Body of pancreas (tissue), 4 donors: Measurements from ENCODE around the gene ACTN4. TPM values are rescaled to one million over a fixed set of nuclear protein-coding genes. Genes with fewer than 3 reads are reported as not detected.

Experiments
- ATAC-seq: fragments of 150-250 bp; one replicate; pipeline ENCODE4 v1.9.1; 2016
- DNase-seq, 4 donors: peaks; one replicate each; pipeline ENCODE4 v3.0.0-alpha.2; 2019
- H3K27ac ChIP-seq, 4 donors: fragments of 200-600 bp; sonication (generic); 1 replicate in 3 of 4; 2 replicates in 1 of 4; pipeline versions ENCODE4 v1.5.1 to v1.6.1; 2016 to 2019; ENCODE audit warnings: mild to moderate bottlenecking in 1 of 4, mixed read lengths in 1 of 4, moderate library complexity in 1 of 4
- H3K27me3 ChIP-seq, 2 donors: fragments of 200-600 bp; sonication (generic); one replicate each; pipeline ENCODE4 v1.6.0; 2016; ENCODE audit warnings: mild to moderate bottlenecking in 1 of 2
- H3K36me3 ChIP-seq, 2 donors: fragments of 200-600 bp; sonication (generic); replicated peaks in 1 of 2; 2 replicates each; pipeline ENCODE4 v1.5.1; 2016; ENCODE audit warnings: low read depth in 2 of 2; ENCODE audit not compliant: insufficient read depth in 1 of 2
- H3K4me1 ChIP-seq: fragments of 200-600 bp; sonication (generic); one replicate; pipeline ENCODE4 v1.6.0; 2016
- H3K4me3 ChIP-seq, 2 donors: fragments of 200-600 bp; sonication (generic); 1 replicate in 1 of 2; 2 replicates in 1 of 2; pipeline ENCODE4 v1.5.1; 2016 to 2019
- H3K9me3 ChIP-seq, 3 donors: fragments of 200-600 bp; sonication (generic); 1 replicate in 2 of 3; 2 replicates in 1 of 3; pipeline ENCODE4 v1.5.1; 2016
- POLR2A ChIP-seq, 3 donors: fragments of 450-650 bp; IDR thresholded peaks; one replicate each; pipeline ENCODE4 v1.6.1; 2016; ENCODE audit warnings: antibody characterized with exemption in 3 of 3, mild to moderate bottlenecking in 2 of 3
- WGBS, 2 donors: methylation state at CpG; one replicate each; pipeline ENCODE4 v1.1.5; 2017; 5-methylcytosine and 5-hydroxymethylcytosine counted together
- intact Hi-C: fragments of 100-400 bp; cut with DNase I; formaldehyde crosslinking; loops from one replicate; pipeline ENCODE4 v1.15.1; 2023
- total RNA-seq, 2 donors: library from RNA; depleted of rRNA; stranded (reverse); fragments of >200 nt; gene quantifications; one replicate each; pipeline ENCODE4 v1.1.0, GENCODE V29; 2016
- TF ChIP-seq, protein P1 (sequence below), 7 experiments: fragments of 450-650 bp in 4 of 7; fragments of 200-600 bp in 3 of 7; sonication (generic) in 3 of 7; IDR thresholded peaks; one replicate each; pipeline ENCODE4 v1.5.1; 2016 to 2019; ENCODE audit warnings: antibody characterized with exemption in 7 of 7

ACTN4 gene
- total RNA-seq, 2 donors from 2014 or later: 143 to 148 TPM

DNA sequence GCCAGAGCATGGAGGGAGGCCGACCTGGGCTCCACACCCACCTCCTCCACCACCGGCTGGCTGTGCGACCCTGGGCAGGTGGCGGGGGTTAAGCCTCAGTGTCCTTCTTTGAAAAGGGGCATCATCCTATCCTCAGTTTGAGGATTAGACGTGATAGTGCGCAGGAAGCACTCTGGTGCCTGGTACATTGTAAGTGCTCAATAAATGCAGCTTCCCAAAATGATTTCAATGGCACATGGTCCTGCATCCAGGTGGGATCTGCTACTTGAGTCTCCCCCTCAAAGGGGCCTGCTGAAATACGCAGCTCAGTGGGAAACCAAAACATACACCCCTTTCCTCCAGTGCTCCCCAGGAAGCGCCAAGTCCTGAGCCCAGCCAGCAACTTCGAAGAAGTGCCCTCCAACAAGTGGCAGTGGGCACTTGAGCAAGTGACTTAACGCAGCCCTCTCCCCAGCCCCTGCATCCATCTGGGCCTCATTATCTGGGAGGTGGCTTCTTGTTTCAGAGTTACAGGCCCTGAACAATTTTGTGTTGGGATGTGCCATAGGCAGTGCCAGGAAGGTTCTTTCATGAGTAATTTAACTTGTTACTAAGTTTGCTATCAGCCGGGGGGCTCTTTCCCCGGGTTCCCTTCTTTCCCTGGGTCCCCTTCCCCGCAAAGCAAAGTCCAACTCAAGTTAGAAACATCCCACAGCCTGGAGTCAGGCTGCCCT, 17.9 kb downstream of the ACTN4 start:
- Histone ChIP-seq H3K27me3 (no peaks in the 10 kb centered on the region), H3K27ac (peak overlapping the region; percentile 84 to 98 (median 94)), H3K9me3 (no peaks in the 10 kb centered on the region), H3K36me3 (no peaks in the 10 kb centered on the region), H3K4me3 (no peak overlapping the region), H3K4me1 (peaks cover 100% of the 10 kb centered on the region)
- ATAC-seq (no peak), DNase-seq (no peak)
- intact Hi-C loops: no loop called here
- TF ChIP-seq POLR2A (IDR thresholded peaks at IDR 0.05): no peak
- TF ChIP-seq, protein P1, sequence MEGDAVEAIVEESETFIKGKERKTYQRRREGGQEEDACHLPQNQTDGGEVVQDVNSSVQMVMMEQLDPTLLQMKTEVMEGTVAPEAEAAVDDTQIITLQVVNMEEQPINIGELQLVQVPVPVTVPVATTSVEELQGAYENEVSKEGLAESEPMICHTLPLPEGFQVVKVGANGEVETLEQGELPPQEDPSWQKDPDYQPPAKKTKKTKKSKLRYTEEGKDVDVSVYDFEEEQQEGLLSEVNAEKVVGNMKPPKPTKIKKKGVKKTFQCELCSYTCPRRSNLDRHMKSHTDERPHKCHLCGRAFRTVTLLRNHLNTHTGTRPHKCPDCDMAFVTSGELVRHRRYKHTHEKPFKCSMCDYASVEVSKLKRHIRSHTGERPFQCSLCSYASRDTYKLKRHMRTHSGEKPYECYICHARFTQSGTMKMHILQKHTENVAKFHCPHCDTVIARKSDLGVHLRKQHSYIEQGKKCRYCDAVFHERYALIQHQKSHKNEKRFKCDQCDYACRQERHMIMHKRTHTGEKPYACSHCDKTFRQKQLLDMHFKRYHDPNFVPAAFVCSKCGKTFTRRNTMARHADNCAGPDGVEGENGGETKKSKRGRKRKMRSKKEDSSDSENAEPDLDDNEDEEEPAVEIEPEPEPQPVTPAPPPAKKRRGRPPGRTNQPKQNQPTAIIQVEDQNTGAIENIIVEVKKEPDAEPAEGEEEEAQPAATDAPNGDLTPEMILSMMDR (IDR thresholded peaks at IDR 0.05): no peak
- 71 to 76% methylated on average over 5 to 13 of the region's 13 CpGs for WGBS, 2 donors

DNA sequence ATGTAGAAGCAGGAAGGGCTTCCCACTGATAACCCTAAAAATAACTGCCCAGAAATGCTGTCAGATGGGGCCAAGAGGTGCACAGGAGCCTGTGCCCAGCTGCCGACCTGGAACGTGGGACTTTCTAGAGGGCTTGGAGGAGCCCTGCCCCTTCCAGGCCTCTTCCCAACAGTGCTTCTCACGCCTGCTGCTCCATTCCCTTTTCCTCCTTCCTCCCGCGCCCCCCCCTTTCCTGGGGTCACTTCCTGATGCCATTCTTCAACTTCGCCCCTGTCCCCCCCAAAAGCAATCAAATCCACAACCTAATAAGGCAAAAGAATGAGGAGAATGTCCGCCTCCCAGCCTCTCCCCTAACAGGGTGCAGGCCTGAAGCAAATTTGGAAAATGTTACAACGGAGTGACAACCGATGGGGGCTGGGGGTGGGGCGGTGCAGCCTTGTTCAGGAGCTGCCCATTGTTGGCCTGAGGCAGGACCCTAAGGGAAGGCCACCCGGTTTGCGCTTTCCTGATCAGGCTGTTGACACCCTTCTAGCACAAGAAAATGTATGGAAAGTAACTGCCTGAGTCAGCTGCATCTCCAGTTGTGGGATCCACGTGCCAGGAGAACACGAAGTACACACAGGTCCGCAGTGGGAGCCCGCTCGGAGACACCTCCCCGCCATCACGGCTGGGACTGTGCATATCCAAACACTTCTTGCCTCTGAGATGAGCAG, 18.7 kb downstream of the ACTN4 start:
- H3K9me3 ChIP-seq: no peaks in the 10 kb centered on the region
- 49 to 59% methylated on average over 13 to 19 of the region's 19 CpGs for WGBS, 2 donors
- no peak overlapping the region for H3K4me3 ChIP-seq
- H3K27me3 ChIP-seq: no peaks in the 10 kb centered on the region
- intact Hi-C loops: no loop called here
- ATAC-seq (peak; percentile 52), DNase-seq (peak; percentile 43 to 79 (median 73))
- peak in 2 of 3 donors; percentile 58 to 66 for TF ChIP-seq POLR2A (IDR thresholded peaks at IDR 0.05)
- TF ChIP-seq, protein P1 (IDR thresholded peaks at IDR 0.05): no peak
- H3K36me3 ChIP-seq: no peaks in the 10 kb centered on the region
- peaks cover 100% of the 10 kb centered on the region for H3K4me1 ChIP-seq
- H3K27ac ChIP-seq: peak overlapping the region; percentile 84 to 98 (median 94)

DNA sequence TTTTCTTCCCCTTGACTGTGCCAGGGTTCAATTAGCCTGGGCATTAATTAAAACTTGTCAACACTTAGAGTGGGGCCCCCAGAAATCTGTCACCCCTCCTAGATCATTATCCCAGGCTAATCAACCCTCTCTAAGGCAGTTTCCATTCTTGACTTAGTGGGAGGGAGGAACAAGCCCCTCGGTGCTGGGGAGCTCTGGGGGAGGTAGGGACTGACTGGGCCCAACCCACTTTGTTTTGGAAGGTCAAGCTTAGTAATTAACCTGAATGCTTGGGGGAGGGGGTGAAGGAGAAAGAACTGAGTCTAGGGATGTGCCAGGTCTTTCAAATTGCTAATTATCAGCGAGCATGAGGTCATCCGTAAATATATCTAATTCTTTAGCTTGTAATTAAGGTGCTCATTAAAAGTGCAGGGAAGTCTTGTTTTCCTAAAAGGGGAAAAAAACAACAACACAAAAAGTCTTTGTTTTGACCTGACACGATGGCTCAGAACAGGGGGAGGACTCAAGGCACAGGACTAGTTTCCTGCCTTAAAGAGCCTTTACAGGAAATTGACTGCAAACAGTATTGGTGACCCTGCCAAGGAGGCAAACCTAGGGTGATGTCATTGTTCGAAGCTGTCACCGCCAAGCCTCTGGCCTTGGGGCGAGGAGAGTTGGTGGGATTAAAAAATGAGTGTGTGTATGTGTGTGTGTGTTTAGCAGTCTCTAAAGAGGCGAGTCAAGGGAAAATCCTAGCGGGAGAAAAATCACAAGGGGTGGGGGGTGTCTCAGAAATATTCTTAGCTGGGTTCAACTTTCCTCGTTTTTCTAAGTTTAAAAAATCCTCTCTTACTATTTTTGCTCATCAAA, 19.4 kb downstream of the ACTN4 start:
- peak overlapping the region; percentile 84 to 98 (median 94) for H3K27ac ChIP-seq
- WGBS, 2 donors: 13 to 16% methylated on average over 10 of the region's 10 CpGs
- H3K4me3 ChIP-seq: no peak overlapping the region
- TF ChIP-seq POLR2A (IDR thresholded peaks at IDR 0.05): peak in 1 of 3 donors; percentile 34
- TF ChIP-seq, protein P1 (IDR thresholded peaks at IDR 0.05): peak in 2 of 7 experiments; percentile 2 to 16
- DNase-seq (peak; percentile 80 to 89 (median 86)), ATAC-seq (peak; percentile 82)
- no peaks in the 10 kb centered on the region for H3K9me3 ChIP-seq
- no peaks in the 10 kb centered on the region for H3K36me3 ChIP-seq
- intact Hi-C loops: no loop called here
- H3K27me3 ChIP-seq: no peaks in the 10 kb centered on the region
- H3K4me1 ChIP-seq: peaks cover 100% of the 10 kb centered on the region

DNA sequence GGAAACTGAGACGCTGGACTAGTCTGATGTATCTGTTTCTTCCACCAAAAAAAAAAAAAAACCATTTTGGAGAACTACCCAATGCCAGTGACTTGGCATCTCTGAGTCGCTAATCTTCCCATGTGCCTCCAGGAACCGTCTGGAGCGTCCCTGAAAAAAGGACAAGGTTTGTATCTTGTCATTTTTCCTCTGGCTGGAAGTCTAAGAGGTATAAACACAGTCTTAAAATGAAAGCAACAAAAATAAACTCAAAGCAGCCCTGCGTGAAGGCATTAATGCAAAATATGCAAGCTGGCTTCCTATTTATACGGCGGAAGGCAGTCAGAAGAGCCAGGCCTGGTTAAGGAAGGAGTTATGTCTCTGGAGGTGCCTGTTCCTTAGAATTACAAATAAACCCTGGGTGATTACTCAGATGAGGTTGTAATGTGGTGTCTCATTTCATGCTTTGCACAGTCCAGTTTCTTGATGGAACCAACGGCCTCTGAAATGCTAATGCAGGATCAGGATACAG, 20.3 kb downstream of the ACTN4 start:
- Histone ChIP-seq H3K27ac (peak overlapping the region; percentile 84 to 98 (median 94)), H3K9me3 (no peaks in the 10 kb centered on the region), H3K36me3 (no peaks in the 10 kb centered on the region), H3K4me3 (no peak overlapping the region), H3K27me3 (no peaks in the 10 kb centered on the region), H3K4me1 (peaks cover 100% of the 10 kb centered on the region)
- 48 to 54% methylated on average over 8 of the region's 8 CpGs for WGBS, 2 donors
- DNase-seq (no peak), ATAC-seq (no peak)
- intact Hi-C loops: no loop called here
- TF ChIP-seq POLR2A (IDR thresholded peaks at IDR 0.05): no peak
- TF ChIP-seq, protein P1 (IDR thresholded peaks at IDR 0.05): no peak
